ENCODE results near the gene MEMO1.
A peak's percentile ranks its signal among the peaks of the same experiment; 100 is the strongest.

MEMO1 gene

DNA sequence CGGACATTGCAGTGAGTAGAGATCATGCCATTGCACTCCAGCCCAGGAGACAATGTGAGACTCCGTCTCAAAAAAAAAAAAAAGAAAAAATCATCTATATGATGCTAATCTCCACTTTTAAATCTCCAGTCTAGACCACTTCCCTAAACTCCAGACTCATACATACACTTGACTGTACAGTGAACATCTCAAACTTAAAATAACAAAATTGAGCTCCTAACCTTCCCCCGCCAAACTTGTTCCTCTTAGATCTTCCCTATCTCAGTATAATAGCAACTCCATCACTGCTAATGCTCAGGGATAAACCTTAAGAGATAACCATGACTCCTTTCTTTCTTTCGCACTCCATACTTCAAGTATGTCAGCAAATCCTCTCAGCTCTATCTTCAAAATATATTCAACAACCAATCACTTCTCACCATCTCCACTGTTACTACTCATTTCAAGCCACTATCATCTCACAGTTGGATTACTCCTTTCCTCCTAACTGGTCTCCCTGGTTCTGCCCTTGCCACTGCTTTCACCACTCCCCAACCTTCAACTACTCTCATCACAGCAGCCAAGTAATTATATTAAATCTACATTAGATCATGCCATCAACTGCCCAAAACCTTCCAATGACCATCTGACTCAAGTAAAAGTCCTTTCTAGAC, 12.0 kb downstream of the MEMO1 start:
- Histone ChIP-seq H3K9me3 (ENCODE audit: control insufficient read depth, insufficient read depth, low read length) (no peaks in the 10 kb centered on the region), H3K4me1 (ENCODE audit: control insufficient read depth, insufficient read depth, low read length) (peaks cover 1% of the 10 kb centered on the region; the same call in 1 of the 2 replicates), H3K27me3 (ENCODE audit: control insufficient read depth, insufficient read depth, low read length) (no peaks in the 10 kb centered on the region), H3K27ac (ENCODE audit: low read length) (no peak overlapping the region), H3K36me3 (ENCODE audit: control insufficient read depth, insufficient read depth, low read length) (no peaks in the 10 kb centered on the region), H3K4me3 (ENCODE audit: low read length) (no peak overlapping the region)
- 100% methylated on average over 1 of the region's 4 CpGs for WGBS (ENCODE audit: insufficient coverage, insufficient read length)
- no peak for DNase-seq (ENCODE audit: low read depth, low spot score)

DNA sequence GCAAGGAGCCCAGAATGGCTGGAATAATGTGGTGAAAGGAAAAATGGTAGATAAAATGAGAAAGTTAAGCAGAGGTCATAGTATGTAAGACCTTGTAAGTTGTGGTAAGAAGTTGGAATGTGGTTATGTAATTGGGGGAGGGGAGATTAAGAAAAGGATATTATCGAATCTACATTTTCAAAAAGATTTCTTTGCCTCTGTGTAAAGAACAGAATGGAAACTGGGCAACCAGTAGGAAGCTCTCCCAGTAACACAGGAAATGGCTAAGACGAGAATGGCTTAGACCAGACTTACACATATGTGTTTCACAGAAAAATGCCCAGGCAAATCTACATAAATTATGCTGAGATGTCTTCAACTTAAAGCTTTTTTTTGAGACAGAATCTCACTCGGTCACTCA, 13.2 kb downstream of the MEMO1 start:
- Histone ChIP-seq H3K27me3 (ENCODE audit: control insufficient read depth, insufficient read depth, low read length) (no peaks in the 10 kb centered on the region), H3K4me3 (ENCODE audit: low read length) (no peak overlapping the region), H3K27ac (ENCODE audit: low read length) (no peak overlapping the region), H3K9me3 (ENCODE audit: control insufficient read depth, insufficient read depth, low read length) (no peaks in the 10 kb centered on the region), H3K36me3 (ENCODE audit: control insufficient read depth, insufficient read depth, low read length) (no peaks in the 10 kb centered on the region), H3K4me1 (ENCODE audit: control insufficient read depth, insufficient read depth, low read length) (peaks cover 1% of the 10 kb centered on the region; the same call in 1 of the 2 replicates)
- no peak for DNase-seq (ENCODE audit: low read depth, low spot score)
- WGBS (ENCODE audit: insufficient coverage, insufficient read length) = 100% methylated on average over 1 of the region's 3 CpGs

DNA sequence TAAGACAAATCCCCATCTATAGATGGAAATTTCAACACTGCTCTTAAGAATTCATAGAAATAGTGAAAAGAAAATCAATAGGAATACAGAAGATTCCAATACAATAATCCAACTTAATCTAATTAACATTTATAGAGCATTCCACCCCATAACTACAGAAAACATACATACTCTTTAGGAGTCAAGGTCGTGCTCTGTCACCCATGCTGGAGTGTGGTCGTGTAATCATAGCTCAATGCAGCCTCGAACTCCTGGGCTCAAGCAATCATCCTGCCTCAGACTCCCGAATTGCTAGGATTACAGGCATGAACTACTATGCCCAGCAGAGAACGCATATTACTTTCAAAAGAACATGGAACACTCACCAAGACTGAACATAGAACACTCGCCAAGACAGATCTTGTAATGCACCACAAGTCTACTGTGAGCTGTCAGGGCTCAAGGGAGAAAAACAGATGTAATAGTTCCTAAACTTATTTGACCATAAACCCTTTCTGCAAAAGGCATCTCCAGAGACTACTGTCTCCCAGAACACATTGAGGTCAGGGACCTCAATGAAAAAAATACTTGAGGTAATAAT, 14.1 kb downstream of the MEMO1 start:
- Histone ChIP-seq H3K4me1 (ENCODE audit: control insufficient read depth, insufficient read depth, low read length) (peaks cover 1% of the 10 kb centered on the region; the same call in 1 of the 2 replicates), H3K4me3 (ENCODE audit: low read length) (no peak overlapping the region), H3K9me3 (ENCODE audit: control insufficient read depth, insufficient read depth, low read length) (no peaks in the 10 kb centered on the region), H3K27me3 (ENCODE audit: control insufficient read depth, insufficient read depth, low read length) (no peaks in the 10 kb centered on the region), H3K36me3 (ENCODE audit: control insufficient read depth, insufficient read depth, low read length) (no peaks in the 10 kb centered on the region), H3K27ac (ENCODE audit: low read length) (no peak overlapping the region)
- DNase-seq (ENCODE audit: low read depth, low spot score) = no peak
- no CpG with 5 or more reads among the region's 6 CpGs for WGBS (ENCODE audit: insufficient coverage, insufficient read length)

DNA sequence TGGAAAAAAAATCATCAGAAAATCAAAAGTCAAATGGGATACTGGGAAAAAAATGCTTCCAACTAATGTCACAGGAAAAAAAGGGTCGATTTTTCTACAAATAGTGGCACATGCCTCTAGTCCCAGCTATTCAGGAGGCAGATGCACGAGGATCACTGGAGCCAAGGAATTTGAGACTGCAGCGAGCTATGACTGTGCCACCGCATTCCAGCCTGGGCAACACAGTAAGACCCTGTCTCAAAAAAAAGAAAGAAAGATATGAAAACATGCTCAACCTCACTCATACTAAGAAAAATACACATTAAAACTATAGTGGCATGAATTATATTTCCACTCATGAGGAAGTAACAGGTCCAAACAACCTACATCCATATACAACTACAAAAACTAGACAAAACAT, 17.9 kb downstream of the MEMO1 start:
- H3K27me3 ChIP-seq (ENCODE audit: control insufficient read depth, insufficient read depth, low read length) = no peaks in the 10 kb centered on the region
- no peaks in the 10 kb centered on the region for H3K9me3 ChIP-seq (ENCODE audit: control insufficient read depth, insufficient read depth, low read length)
- WGBS (ENCODE audit: insufficient coverage, insufficient read length) = no CpG with 5 or more reads among the region's 4 CpGs
- DNase-seq (ENCODE audit: low read depth, low spot score) = no peak
- H3K36me3 ChIP-seq (ENCODE audit: control insufficient read depth, insufficient read depth, low read length) = no peaks in the 10 kb centered on the region
- peaks cover 1% of the 10 kb centered on the region; the same call in 1 of the 2 replicates for H3K4me1 ChIP-seq (ENCODE audit: control insufficient read depth, insufficient read depth, low read length)
- no peak overlapping the region for H3K27ac ChIP-seq (ENCODE audit: low read length)
- no peak overlapping the region for H3K4me3 ChIP-seq (ENCODE audit: low read length)

DNA sequence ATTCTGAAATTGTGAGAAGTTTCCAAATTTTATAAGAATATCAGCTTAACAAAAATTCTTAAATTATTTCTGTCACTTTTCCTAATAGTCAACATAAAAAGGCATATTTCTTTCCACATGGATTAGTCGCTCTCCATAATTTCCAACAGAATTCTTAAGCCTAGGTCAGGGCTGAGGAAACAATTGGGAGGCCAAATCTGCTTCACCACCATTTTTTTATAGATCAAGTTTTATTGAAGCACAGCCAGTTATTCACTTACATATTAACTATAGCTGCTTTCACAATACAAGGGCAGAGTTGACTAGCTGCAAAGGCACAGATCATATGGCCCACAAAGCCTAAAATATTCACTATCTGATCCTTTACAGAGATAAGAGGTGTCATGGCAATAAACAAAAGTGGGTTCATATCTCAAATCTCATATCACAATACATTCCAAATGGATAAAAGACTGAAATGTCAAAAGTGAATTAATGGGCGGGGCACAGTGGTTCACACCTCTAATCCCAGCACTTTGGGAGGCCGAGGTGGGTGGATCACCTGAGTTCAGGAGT, 18.7 kb downstream of the MEMO1 start:
- no peak overlapping the region for H3K4me3 ChIP-seq (ENCODE audit: low read length)
- H3K36me3 ChIP-seq (ENCODE audit: control insufficient read depth, insufficient read depth, low read length) = no peaks in the 10 kb centered on the region
- H3K9me3 ChIP-seq (ENCODE audit: control insufficient read depth, insufficient read depth, low read length) = no peaks in the 10 kb centered on the region
- no peak for DNase-seq (ENCODE audit: low read depth, low spot score)
- no CpG with 5 or more reads among the region's 3 CpGs for WGBS (ENCODE audit: insufficient coverage, insufficient read length)
- H3K27me3 ChIP-seq (ENCODE audit: control insufficient read depth, insufficient read depth, low read length) = no peaks in the 10 kb centered on the region
- peaks cover 1% of the 10 kb centered on the region; the same call in 1 of the 2 replicates for H3K4me1 ChIP-seq (ENCODE audit: control insufficient read depth, insufficient read depth, low read length)
- H3K27ac ChIP-seq (ENCODE audit: low read length) = no peak overlapping the region

DNA sequence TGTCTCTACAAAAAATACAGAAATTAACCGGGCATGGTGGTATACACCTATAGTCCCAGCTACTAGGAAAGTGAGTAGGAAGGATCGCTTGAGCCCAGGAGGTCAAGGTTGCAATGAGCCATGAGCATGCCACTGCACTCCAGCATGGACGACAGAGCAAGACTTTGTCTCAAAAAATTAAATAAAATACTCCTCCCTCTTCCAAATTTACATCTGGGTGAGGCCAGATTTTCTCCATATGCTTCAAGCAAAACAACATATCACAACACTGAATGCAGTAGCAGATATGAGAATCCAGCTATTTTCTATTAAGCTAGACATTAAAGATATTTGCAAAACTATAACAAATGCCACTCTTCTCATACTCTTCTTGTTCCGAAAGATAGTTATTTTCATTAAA, 20.9 kb downstream of the MEMO1 start:
- no peak overlapping the region for H3K4me3 ChIP-seq (ENCODE audit: low read length)
- H3K27ac ChIP-seq (ENCODE audit: low read length) = no peak overlapping the region
- whole genome bisulfite sequencing (ENCODE audit: insufficient coverage, insufficient read length) = no CpG with 5 or more reads among the region's 4 CpGs
- no peak for DNase-seq (ENCODE audit: low read depth, low spot score)
- no peaks in the 10 kb centered on the region for H3K36me3 ChIP-seq (ENCODE audit: control insufficient read depth, insufficient read depth, low read length)
- H3K27me3 ChIP-seq (ENCODE audit: control insufficient read depth, insufficient read depth, low read length) = no peaks in the 10 kb centered on the region
- peaks cover 1% of the 10 kb centered on the region; the same call in 1 of the 2 replicates for H3K4me1 ChIP-seq (ENCODE audit: control insufficient read depth, insufficient read depth, low read length)
- H3K9me3 ChIP-seq (ENCODE audit: control insufficient read depth, insufficient read depth, low read length) = no peaks in the 10 kb centered on the region

DNA sequence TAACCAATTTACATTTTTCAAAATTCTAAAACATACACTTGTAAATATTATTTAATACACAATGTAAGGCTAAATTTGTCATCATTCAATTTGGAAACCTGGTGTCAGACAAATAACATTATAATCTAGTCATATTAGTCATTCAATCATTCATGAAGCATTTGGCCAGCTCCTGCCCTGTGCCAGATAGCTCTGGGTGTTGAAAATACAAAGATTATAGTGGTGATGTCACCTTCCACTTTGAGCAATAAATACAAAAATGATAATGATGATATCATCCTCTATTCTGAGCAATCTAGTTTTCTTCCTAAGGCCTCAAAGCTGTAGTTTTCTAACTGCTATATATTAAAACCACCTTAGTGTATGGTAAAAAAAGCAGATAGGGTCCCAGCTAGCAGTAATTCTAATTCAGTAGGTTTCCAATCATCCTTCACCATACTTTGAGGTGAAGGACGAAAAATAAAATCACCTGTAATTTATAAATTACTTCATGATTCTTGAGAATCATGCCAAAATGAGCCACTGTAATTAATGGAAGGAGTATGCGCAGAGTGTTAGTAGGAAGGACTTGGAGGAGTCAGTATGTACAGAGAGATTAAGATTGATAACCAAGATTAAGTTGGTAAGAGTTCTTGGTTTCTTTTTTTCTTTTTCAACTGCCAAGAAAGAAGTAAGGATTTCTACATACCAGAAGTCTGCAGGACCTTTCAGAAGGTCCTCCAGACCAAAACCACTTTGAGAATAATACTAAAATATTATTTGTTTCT, 23.2 kb downstream of the MEMO1 start:
- Histone ChIP-seq H3K27me3 (ENCODE audit: control insufficient read depth, insufficient read depth, low read length) (no peaks in the 10 kb centered on the region), H3K36me3 (ENCODE audit: control insufficient read depth, insufficient read depth, low read length) (no peaks in the 10 kb centered on the region), H3K4me1 (ENCODE audit: control insufficient read depth, insufficient read depth, low read length) (no peaks in the 10 kb centered on the region), H3K4me3 (ENCODE audit: low read length) (no peak overlapping the region), H3K27ac (ENCODE audit: low read length) (no peak overlapping the region), H3K9me3 (ENCODE audit: control insufficient read depth, insufficient read depth, low read length) (no peaks in the 10 kb centered on the region)
- WGBS (ENCODE audit: insufficient coverage, insufficient read length) = no CpG with 5 or more reads among the region's 2 CpGs
- no peak for DNase-seq (ENCODE audit: low read depth, low spot score)

DNA sequence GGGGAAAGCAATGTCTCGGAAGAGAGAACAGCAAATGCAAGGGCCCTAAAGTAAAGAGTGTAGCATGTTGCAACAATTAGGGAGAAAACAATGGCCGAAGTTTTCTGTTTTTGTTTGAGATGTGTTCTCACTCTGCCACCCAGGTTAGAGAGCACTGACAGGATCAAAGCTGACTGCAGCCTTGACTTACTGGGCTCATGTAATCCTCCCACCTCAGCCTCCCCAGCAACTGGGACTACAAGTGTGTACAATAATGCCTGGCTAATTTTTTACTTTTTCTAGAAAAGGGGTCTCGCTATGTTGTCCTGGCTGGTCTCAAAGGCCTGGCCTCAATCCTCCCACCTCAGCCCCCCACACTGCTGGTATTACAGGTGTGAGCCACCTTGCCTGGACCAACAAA, 23.9 kb downstream of the MEMO1 start:
- Histone ChIP-seq H3K27me3 (ENCODE audit: control insufficient read depth, insufficient read depth, low read length) (no peaks in the 10 kb centered on the region), H3K36me3 (ENCODE audit: control insufficient read depth, insufficient read depth, low read length) (no peaks in the 10 kb centered on the region), H3K9me3 (ENCODE audit: control insufficient read depth, insufficient read depth, low read length) (no peaks in the 10 kb centered on the region), H3K27ac (ENCODE audit: low read length) (no peak overlapping the region), H3K4me1 (ENCODE audit: control insufficient read depth, insufficient read depth, low read length) (no peaks in the 10 kb centered on the region), H3K4me3 (ENCODE audit: low read length) (no peak overlapping the region)
- WGBS (ENCODE audit: insufficient coverage, insufficient read length) = no CpG with 5 or more reads among the region's 3 CpGs
- DNase-seq (ENCODE audit: low read depth, low spot score) = no peak

DNA sequence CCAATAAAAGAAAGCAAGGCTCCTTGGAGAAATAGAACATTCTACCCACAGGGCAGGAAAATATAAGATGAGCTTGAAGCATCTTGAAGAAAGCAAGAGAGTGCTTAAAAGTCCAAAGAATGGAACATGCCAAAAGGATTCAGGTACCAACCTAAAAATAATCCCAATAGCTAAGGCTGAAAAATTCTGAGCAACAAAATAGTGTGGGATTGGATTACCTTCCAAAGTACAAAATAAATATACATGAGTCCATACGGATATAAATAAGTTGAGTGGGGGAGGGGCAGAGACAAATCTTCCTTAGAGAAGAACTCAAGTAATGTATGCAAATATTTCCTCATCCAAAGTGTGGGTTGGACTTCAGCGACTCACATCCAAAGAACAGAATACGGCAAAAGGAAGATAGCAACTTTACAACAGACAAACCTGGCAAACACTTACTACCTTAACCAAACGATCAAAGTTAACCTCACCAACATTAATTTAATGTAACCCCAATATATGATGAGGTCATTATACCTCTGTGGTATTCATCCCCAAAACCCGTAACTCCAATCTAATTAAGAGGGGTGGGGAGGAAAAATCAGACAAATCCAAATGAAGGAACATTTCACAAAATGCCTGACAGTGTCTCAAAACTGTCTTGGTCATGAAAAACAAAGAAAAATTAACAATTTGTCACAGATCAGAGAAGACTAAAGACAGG, 26.9 kb downstream of the MEMO1 start:
- DNase-seq (ENCODE audit: low read depth, low spot score) = no peak
- Histone ChIP-seq H3K4me3 (ENCODE audit: low read length) (no peak overlapping the region), H3K9me3 (ENCODE audit: control insufficient read depth, insufficient read depth, low read length) (no peaks in the 10 kb centered on the region), H3K27ac (ENCODE audit: low read length) (no peak overlapping the region), H3K36me3 (ENCODE audit: control insufficient read depth, insufficient read depth, low read length) (no peaks in the 10 kb centered on the region), H3K4me1 (ENCODE audit: control insufficient read depth, insufficient read depth, low read length) (no peaks in the 10 kb centered on the region), H3K27me3 (ENCODE audit: control insufficient read depth, insufficient read depth, low read length) (no peaks in the 10 kb centered on the region)
- WGBS (ENCODE audit: insufficient coverage, insufficient read length) = no CpG with 5 or more reads among the region's 5 CpGs

DNA sequence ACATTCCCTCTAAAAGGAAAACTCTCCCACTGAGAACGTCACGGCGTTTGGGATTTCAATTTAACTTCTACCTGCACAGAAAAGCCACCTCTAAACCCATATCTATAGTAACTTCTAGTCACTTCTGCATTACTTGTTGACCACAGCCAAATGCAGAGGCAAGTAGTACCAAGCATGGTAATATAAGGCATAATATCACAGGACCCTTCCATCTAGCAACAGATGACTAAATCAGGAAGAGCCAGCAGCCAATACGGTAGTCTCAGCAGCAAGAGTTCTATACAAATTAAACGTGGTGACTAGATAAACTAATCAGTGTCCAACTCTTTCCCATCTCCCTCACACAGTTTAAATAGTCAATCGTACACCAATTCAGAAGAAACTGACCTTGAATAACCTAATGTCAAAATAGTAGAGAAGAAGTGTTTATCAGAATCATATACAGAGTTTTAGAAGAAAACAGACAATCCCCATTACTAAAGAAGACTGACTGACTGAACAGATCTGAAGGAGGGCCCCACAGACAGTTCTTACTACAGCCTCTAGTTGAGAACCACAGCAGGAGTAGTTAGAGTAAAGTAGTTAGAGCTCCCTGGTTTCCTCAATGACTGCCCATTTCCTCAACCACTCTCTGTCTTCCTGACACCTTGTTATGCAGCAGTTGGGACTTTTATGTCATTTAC, 30.0 kb downstream of the MEMO1 start:
- no peak overlapping the region for H3K4me3 ChIP-seq (ENCODE audit: low read length)
- no peaks in the 10 kb centered on the region for H3K4me1 ChIP-seq (ENCODE audit: control insufficient read depth, insufficient read depth, low read length)
- H3K36me3 ChIP-seq (ENCODE audit: control insufficient read depth, insufficient read depth, low read length) = no peaks in the 10 kb centered on the region
- DNase-seq (ENCODE audit: low read depth, low spot score) = peak; percentile 16
- no peak overlapping the region for H3K27ac ChIP-seq (ENCODE audit: low read length)
- H3K9me3 ChIP-seq (ENCODE audit: control insufficient read depth, insufficient read depth, low read length) = no peaks in the 10 kb centered on the region
- H3K27me3 ChIP-seq (ENCODE audit: control insufficient read depth, insufficient read depth, low read length) = no peaks in the 10 kb centered on the region
- no CpG with 5 or more reads among the region's 6 CpGs for WGBS (ENCODE audit: insufficient coverage, insufficient read length)

All from iPS DF 6.9 (cell line).